ENCODE measurements around the gene MITF. TPM values are rescaled to one million over a fixed set of nuclear protein-coding genes. Genes with fewer than 3 reads are reported as not detected.

Gene MITF
- total RNA-seq, 1 experiment from 2014 or later, result 4.3 TPM

- ChIA-PET POLR2A (no interaction called here), CTCF (no interaction called here)
- no TSS peak for BruUV-seq (replicated peaks)
- H3K9me3 ChIP-seq, result no peaks in the 10 kb centered on the region
- H3K27me3 Mint-ChIP-seq (ENCODE audit: insufficient read depth, unreplicated experiment), result no peaks in the 10 kb centered on the region
- H3K4me1 ChIP-seq, result no peaks in the 10 kb centered on the region
- no peaks in the 10 kb centered on the region for H3K4me1 Mint-ChIP-seq (ENCODE audit: low read depth, unreplicated experiment)
- H3K36me3 ChIP-seq (ENCODE audit: control insufficient read depth, insufficient read depth, low read length), result no peaks in the 10 kb centered on the region
- H3K4me3 Mint-ChIP-seq (ENCODE audit: unreplicated experiment), result no peak overlapping the region
- no peak for TF ChIP-seq CTCF (IDR thresholded peaks at IDR 0.05; ENCODE audit: insufficient read depth in 1 of 2, low read depth in 1 of 2, low read length in 1 of 2, severe bottlenecking in 1 of 2, unreplicated experiment in 1 of 2)
- no peak overlapping the region for H3K4me3 ChIP-seq (ENCODE audit: low read depth, low read length)
- H3K27me3 ChIP-seq (replicated peaks; ENCODE audit: control insufficient read depth, insufficient read depth, low read length), result no peaks in the 10 kb centered on the region; the same call in 1 of the 2 replicates
- no peaks in the 10 kb centered on the region for H3K9me3 Mint-ChIP-seq (ENCODE audit: unreplicated experiment)
- DNase-seq, result no peak
- no peaks in the 10 kb centered on the region for H3K36me3 Mint-ChIP-seq (ENCODE audit: insufficient read depth, unreplicated experiment)
- intact Hi-C loops (cut with micrococcal nuclease; ENCODE audit: unreplicated experiment), result no loop called here
- H3K27ac Mint-ChIP-seq (ENCODE audit: unreplicated experiment), result no peak overlapping the region
These were observed 161.1 kb downstream of the MITF start for GRCh38 chr3:69900331-69900730.

- Mint-ChIP-seq H3K27me3 (ENCODE audit: insufficient read depth, unreplicated experiment) (no peaks in the 10 kb centered on the region), H3K4me3 (ENCODE audit: unreplicated experiment) (no peak overlapping the region), H3K27ac (ENCODE audit: unreplicated experiment) (no peak overlapping the region), H3K9me3 (ENCODE audit: unreplicated experiment) (no peaks in the 10 kb centered on the region), H3K4me1 (ENCODE audit: low read depth, unreplicated experiment) (no peaks in the 10 kb centered on the region), H3K36me3 (ENCODE audit: insufficient read depth, unreplicated experiment) (no peaks in the 10 kb centered on the region)
- Histone ChIP-seq H3K36me3 (ENCODE audit: control insufficient read depth, insufficient read depth, low read length) (no peaks in the 10 kb centered on the region), H3K4me3 (ENCODE audit: low read depth, low read length) (no peak overlapping the region), H3K27me3 (replicated peaks; ENCODE audit: control insufficient read depth, insufficient read depth, low read length) (no peaks in the 10 kb centered on the region; the same call in 1 of the 2 replicates), H3K4me1 (no peaks in the 10 kb centered on the region), H3K9me3 (no peaks in the 10 kb centered on the region)
- TF ChIP-seq CTCF (IDR thresholded peaks at IDR 0.05; ENCODE audit: insufficient read depth in 1 of 2, low read depth in 1 of 2, low read length in 1 of 2, severe bottlenecking in 1 of 2, unreplicated experiment in 1 of 2), result no peak
- ChIA-PET POLR2A (no interaction called here), CTCF (no interaction called here)
- BruUV-seq (replicated peaks), result no TSS peak
- DNase-seq, result no peak
- intact Hi-C loops (cut with micrococcal nuclease; ENCODE audit: unreplicated experiment), result no loop called here
These were observed 162.5 kb downstream of the MITF start for GRCh38 chr3:69901802-69902201.

GRCh38 chr3:69902386-69902785 lies 163.1 kb downstream of the MITF start:
- TF ChIP-seq CTCF (IDR thresholded peaks at IDR 0.05; ENCODE audit: insufficient read depth in 1 of 2, low read depth in 1 of 2, low read length in 1 of 2, severe bottlenecking in 1 of 2, unreplicated experiment in 1 of 2), result no peak
- BruUV-seq (replicated peaks), result no TSS peak
- DNase-seq, result no peak
- Mint-ChIP-seq H3K27me3 (ENCODE audit: insufficient read depth, unreplicated experiment) (no peaks in the 10 kb centered on the region), H3K9me3 (ENCODE audit: unreplicated experiment) (no peaks in the 10 kb centered on the region), H3K4me1 (ENCODE audit: low read depth, unreplicated experiment) (no peaks in the 10 kb centered on the region), H3K27ac (ENCODE audit: unreplicated experiment) (no peak overlapping the region), H3K4me3 (ENCODE audit: unreplicated experiment) (no peak overlapping the region), H3K36me3 (ENCODE audit: insufficient read depth, unreplicated experiment) (no peaks in the 10 kb centered on the region)
- Histone ChIP-seq H3K9me3 (no peaks in the 10 kb centered on the region), H3K4me1 (no peaks in the 10 kb centered on the region), H3K27me3 (replicated peaks; ENCODE audit: control insufficient read depth, insufficient read depth, low read length) (no peaks in the 10 kb centered on the region; the same call in 1 of the 2 replicates), H3K36me3 (ENCODE audit: control insufficient read depth, insufficient read depth, low read length) (no peaks in the 10 kb centered on the region), H3K4me3 (ENCODE audit: low read depth, low read length) (no peak overlapping the region)
- intact Hi-C loops (cut with micrococcal nuclease; ENCODE audit: unreplicated experiment), result no loop called here
- ChIA-PET CTCF (no interaction called here), POLR2A (no interaction called here)

All from Caco-2 (cell line).